C1 segment of cervical spinal cord (tissue), 14 donors: ENCODE measurements around the gene CTNNA1.
"Not testable (repeated sequence)": the region's sequence is repeated elsewhere in the genome, so short reads cannot be mapped to it uniquely, and the experiment has no call there.

Source experiments
- DNase-seq, 14 donors: peaks; one replicate each; lab custom pipeline; 2025; lab: John Stamatoyannopoulos, UW

CTNNA1 gene, protein sequence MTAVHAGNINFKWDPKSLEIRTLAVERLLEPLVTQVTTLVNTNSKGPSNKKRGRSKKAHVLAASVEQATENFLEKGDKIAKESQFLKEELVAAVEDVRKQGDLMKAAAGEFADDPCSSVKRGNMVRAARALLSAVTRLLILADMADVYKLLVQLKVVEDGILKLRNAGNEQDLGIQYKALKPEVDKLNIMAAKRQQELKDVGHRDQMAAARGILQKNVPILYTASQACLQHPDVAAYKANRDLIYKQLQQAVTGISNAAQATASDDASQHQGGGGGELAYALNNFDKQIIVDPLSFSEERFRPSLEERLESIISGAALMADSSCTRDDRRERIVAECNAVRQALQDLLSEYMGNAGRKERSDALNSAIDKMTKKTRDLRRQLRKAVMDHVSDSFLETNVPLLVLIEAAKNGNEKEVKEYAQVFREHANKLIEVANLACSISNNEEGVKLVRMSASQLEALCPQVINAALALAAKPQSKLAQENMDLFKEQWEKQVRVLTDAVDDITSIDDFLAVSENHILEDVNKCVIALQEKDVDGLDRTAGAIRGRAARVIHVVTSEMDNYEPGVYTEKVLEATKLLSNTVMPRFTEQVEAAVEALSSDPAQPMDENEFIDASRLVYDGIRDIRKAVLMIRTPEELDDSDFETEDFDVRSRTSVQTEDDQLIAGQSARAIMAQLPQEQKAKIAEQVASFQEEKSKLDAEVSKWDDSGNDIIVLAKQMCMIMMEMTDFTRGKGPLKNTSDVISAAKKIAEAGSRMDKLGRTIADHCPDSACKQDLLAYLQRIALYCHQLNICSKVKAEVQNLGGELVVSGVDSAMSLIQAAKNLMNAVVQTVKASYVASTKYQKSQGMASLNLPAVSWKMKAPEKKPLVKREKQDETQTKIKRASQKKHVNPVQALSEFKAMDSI

GRCh38 chr5:138752951-138753793, at the start of gene CTNNA1:
Gene CTNNA1, plus strand, starts transcription at chr5:138753425. Its CDS starts 28,500 bp downstream, at chr5:138781925.
- peak in 13 of 14 donors; percentile 14 to 86 (median 68) for DNase-seq

DNA sequence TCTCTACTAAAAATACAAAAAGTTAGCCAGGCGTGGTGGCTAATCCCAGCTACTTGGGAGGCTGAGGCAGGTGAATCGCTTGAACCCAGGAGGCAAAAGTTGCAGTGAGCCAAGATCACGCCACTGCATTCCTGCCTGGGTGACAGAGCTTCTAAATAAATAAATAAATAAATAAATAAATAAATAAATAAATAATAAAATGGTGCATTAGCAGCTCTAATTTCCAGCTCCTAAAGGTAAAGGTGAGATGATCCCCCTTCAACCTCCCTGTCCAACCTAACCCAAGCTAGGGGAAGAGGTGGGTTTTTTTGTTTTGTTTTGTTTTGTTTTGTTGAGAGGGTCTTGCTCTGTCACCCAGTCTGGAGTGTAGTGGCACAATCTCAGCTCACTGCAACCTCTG, 49.4 kb upstream of the CTNNA1 start:
- not testable (repeated sequence) for DNase-seq

DNA sequence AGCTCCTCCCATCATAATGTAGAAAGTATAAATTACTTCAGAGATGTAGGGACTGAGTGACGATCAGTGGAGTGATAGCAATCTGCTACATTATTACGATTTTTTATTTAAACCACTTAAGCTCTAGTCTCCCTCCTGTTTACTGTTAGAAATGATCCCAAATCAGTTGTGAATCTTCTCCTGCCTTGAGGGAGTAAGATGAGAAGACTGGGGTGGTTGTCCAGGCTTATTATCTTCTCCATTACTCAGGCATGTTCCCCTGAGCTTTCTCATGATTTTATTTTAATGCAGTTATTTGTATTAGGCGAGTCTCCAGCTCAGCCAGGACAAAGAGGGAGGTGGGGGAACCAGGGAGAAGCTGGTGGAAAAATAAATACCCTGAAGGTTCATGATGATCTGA, 48.2 kb upstream of the CTNNA1 start:
- DNase-seq = no peak

DNA sequence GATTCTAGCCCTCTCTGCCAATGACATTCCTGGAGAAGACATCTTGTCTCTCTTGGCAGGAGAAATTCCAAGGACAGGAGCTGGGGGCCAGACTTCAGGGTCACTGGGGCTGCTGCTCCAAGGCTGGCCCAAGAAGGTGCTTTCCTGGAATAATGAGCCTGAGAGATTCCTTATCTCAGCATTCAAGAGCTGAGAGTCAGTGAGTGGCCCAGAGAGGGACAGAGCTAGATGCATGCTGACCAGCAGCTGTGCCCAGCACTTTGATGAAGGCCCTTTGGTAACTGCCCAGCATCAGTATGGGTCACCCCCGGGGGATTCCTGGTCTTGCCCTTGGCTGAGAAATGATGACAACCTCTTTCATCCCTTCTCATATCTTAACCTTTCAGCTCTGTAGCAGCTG, 47.7 kb upstream of the CTNNA1 start:
- no peak for DNase-seq

DNA sequence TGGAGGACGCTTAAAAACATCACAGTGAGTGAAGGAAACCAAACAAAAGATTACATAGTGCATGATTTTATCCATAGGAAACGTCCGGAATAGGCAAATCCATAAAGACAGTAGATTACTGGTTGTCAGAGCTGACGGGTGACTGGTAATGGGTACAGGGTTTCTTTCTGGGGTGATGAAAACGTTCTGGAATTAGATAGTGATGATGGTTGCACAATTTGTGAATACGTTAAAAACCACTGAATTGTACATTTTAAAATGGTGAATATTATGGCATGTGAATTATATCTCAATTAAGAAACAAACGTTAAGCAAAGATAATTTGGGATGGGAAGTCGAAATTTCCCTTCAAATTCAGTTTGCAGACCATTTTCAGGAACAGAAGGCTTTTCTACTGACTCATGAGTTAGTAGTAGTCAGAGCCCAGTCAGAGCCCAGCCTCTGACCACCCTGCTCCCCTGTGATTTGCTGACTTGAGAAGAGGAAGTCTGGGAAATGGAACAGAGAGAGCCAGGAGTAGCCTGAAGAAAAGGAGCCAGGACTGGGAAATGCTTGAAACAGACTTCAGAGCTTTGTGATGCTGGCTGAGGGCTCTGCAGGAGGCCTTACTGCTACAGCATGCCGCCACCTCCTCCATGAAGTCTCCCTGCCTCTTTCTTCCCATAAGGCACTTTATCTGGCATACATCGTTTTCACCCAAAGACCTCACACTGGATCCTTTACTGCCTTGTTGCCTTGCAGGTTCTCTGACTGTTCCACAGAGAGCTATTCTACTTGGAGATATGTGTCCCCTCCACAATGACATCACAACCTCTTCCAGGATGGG, 46.4 kb upstream of the CTNNA1 start:
- DNase-seq = peak in 1 of 14 donors; percentile 7

GRCh38 chr5:138708791-138709190, 44.4 kb upstream of the CTNNA1 start:
- DNase-seq = no peak

GRCh38 chr5:138709202-138709601, 44.0 kb upstream of the CTNNA1 start:
- DNase-seq = no peak

- no peak for DNase-seq
Measured at GRCh38 chr5:138711087-138711486, 42.1 kb upstream of the CTNNA1 start.

DNA sequence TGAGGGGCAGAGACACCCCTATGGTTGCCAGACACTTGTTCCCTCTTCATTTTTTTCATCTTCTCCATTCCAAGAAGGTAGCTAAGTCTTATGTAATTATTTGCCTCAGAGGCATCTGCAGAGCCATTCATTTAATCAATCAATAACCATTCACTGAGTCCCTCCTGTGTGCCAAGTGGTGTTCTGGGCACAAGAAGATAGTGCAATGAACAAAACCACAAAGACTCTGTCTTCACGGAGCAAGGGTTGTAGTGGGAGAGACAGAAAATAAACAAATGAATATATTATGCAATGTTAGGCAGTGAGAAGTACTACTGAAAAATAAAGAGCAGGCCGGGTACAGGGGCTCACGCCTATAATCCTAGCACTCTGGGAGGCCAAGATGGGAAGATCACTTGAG, 41.4 kb upstream of the CTNNA1 start:
- no peak for DNase-seq

DNA sequence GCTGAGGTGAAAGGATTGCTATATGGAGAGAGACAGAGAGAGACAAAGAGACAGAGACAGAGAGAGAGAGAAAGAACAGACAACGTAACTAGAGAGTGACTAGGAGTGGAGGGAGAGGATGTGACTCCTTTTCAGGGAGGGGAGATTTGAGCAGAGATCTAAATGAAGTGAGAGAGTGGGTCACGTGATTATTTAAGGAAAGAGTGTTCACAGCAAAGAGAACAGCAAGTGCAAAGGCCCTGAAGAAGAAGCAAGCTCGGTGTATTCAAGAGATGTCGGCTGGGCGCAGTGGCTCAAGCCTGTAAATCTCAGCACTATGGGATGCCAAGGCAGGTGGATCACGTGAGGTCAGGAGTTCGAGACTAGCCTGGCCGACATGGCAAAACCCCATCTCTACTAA, 40.9 kb upstream of the CTNNA1 start:
- DNase-seq = no peak

- no peak for DNase-seq
Measured at GRCh38 chr5:138712791-138713190, 40.4 kb upstream of the CTNNA1 start.

GRCh38 chr5:138713247-138713646, 40.0 kb upstream of the CTNNA1 start:
- DNase-seq = no peak

DNA sequence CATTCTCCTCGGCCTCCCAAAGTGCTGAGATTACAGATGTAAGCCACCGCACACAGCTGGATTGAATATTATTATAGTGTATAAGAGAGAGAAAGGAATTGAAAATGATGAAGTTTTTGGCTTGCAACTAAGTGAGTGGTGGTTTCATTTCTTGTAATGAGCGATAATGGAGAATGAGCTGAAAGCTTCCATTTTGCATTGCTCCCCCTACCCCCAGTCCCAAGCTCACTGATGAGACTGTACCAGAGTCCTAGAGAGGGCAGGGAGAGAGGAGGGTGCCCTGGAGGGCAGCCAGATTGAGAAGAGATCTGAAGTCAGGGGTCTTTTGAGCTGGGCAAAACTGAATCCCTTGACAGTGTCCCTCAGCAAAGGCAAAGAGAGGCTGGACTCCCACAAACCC, 38.5 kb upstream of the CTNNA1 start:
- DNase-seq = no peak

DNA sequence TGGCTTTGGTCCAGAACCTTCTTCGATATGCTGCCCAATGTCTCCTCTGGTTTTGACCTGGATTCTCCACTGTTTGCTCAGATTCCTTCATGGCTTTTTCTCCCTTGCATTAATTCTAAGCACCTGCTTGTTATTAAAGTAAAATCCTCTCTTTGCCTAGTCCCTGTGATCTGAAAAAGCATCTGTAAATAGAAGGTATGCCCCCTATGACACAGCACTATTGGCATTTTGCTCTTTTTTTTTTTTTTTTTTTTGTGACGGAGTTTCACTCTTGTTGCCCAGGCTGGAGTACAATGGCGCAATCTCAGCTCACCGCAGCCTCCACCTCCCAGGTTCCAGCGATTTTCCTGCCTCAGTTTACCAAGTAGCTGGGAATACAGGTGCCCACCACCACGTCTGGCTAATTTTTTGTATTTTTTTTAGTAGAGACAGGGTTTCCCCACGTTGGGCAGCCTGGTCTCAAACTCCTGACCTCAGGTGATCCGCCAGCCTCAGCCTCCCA, 37.2 kb upstream of the CTNNA1 start:
- not testable (repeated sequence) for DNase-seq

DNA sequence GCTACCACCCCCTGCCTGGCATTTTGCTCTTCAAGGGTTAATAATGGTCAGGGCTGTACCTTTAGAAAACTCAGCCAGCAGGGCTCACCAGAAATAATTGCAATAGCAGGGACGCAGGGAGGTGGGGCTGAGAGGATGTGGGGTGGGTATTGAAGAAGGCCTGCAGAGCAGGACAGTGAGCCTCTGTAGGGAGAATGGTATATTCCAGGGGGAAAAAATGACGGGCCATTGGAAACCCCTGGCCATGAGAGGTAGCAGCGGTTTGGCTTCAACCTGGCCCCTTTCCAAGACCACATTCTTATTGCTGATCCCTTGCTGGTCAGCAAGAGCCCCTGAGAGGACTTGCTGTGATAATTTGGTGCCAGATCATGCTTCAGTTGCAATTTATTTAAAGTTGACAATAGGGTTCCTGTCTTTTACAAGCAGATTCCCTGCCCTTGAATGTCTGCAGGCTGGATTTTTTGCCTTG, 36.7 kb upstream of the CTNNA1 start:
- no peak for DNase-seq

DNA sequence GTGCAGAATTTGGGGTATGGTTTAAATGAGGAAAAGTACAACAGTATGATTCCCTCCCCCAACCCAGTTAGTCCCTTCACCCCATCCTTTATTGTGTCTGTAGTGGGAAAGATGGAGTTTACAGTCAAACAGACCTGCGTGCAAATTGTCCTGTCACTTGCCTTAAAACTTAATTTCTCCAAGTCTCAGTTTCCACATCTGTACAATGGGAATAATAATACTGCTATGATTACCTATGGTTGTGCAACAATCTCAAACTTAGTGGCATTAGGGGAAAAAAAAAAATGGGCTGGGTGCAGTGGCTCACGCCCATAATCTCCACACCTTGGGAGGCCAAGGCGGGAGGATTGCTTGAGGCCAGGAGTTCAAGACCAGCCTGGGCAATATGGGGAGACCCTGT, 35.8 kb upstream of the CTNNA1 start:
- DNase-seq = no peak

- no peak for DNase-seq
Measured at GRCh38 chr5:138719811-138720210, 33.4 kb upstream of the CTNNA1 start.

DNA sequence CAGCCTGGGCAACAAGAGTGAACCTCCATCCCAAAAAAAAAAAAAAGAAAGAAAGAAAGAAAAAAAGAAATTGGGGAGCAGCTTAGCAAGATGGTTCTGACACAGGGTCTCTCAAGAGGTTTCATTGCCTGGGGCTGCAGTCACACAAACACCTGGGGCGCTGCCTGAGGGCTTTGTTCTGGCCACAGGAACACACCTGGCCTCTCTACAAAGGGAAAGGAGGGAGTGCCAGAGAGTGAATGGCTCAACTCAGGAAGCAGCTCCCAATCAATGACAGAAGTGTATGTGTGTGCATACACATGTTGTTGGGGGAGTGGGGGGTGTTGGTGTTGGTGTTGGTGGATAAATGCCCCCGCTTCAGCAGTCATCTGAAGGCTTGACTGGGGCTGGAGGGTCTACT, 32.4 kb upstream of the CTNNA1 start:
- no peak for DNase-seq

- no peak for DNase-seq
Measured at GRCh38 chr5:138721979-138722378, 31.2 kb upstream of the CTNNA1 start.

DNA sequence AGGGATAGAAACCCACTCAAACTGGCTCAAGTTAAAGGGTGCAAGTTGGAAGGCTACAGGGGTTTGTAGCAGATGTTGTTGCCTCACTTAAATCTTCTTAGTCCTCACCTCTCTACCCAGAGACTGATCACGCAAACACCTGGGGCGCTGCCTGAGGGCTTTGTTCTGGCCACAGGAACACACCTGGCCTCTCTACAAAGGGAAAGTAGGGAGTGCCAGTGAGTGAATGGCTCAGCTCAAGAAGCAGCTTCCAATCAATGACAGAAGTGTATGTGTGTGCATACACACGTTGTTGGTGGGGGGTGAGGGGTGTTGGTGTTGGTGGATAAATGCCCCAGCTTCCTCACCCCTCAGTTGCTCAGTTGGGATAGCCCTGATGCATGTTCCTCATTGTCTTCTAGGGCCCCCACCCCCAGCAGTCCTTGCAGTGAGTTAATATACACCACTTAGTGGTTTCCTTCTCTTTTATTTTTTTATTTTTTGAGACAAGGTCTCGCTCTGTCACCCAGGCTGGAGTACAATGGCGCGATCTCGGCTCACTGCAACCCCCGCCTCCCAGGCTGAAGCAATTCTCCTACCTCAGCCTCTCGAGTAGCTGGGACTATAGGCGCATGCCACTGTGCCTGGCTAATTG, 30.6 kb upstream of the CTNNA1 start:
- DNase-seq = no peak
